GM21723 (cell line): Measurements from ENCODE around the gene CC2D2B.

Experiments
- ATAC-seq: cut with Tn5 transposase; IDR thresholded peaks from one replicate; pipeline ENCODE4 v1.9.1; 2021; ENCODE audit warnings: mild to moderate bottlenecking, moderate library complexity; ENCODE audit not compliant: unreplicated experiment

Gene CC2D2B

GRCh38 chr10:96074776-96075175 lies 167.0 kb downstream of the CC2D2B start:
- no peak for ATAC-seq

DNA sequence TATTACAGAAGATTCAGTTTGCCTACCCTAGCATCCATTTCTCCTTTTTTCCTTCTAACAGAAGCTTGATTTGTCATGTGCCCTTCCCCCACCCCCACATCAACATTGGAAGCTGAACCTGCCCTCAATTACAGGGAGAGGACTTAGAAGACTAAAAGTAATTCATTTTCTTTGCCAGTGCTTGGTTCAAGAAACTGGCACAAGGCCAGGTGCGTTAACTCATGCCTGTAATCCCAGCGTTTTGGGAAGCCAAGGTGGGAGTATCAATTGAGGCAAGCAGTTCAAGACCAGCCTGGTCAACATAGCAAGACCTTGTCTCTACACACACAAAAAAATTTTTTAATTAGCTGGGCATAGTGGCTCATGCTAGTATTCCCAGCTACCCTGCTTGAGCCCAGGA lies 168.2 kb downstream of the CC2D2B start:
- no peak for ATAC-seq

DNA sequence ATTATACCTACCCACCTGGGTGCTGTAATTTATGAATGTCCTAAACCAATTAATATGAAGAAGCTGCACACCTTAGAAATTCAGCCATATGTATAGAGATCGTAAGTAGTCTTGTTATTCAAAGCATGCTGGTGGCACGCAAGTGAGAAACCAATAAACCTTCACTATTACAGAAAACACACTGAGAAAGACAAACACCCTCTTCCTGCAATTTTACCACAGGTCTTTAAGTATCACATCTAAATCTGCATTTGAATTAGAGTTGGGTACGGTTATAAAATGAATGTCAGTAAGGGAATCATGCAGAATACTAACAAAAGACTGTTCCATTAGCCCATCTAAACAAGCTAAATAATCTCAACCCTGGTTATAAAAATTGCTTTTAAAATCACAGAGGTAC lies 169.4 kb downstream of the CC2D2B start:
- ATAC-seq, result no peak

DNA sequence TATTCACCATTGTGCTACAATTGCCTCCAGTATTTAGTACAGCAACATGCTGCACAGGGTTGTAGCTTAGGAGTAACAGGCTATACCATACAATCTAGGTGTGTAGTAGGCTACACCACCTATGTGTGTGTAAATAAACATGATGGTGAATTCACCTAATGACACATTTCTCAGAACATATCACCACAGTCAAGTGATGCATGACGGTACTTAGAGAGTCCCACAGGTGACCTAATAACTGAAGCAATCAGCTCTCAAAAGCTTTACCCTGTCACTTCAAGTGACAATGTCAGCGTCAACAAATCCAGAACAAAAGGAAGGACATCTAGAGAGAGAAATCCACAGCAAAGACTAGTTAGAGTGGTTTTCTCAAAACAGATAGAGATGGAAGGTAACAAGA lies 174.4 kb downstream of the CC2D2B start:
- no peak for ATAC-seq
